NAMALWA (cell line): ENCODE measurements around the gene SLC2A11.

Source experiments
- DNase-seq: peaks from one replicate; pipeline ENCODE4 v3.0.0-alpha.2; 2015; ENCODE audit warnings: low spot score

Gene SLC2A11

GRCh38 chr22:23857606-23858483 is at the start of gene SLC2A11:
SLC2A11 (plus strand) TSS chr22:23857875; CDS start chr22:23858000, 125 bp downstream.
- peak; percentile 99 for DNase-seq

- DNase-seq, result no peak
Measured at GRCh38 chr22:23812378-23812777, 45.3 kb upstream of the SLC2A11 start.

- no peak for DNase-seq
Measured at GRCh38 chr22:23815541-23816155, 42.0 kb upstream of the SLC2A11 start.

- no peak for DNase-seq
Measured at GRCh38 chr22:23816156-23816976, 41.3 kb upstream of the SLC2A11 start.

- DNase-seq, result no peak
Measured at GRCh38 chr22:23817146-23817545, 40.5 kb upstream of the SLC2A11 start.

- no peak for DNase-seq
Measured at GRCh38 chr22:23818541-23818940, 39.1 kb upstream of the SLC2A11 start.

GRCh38 chr22:23820748-23821211 is 36.9 kb upstream of the SLC2A11 start:
- no peak for DNase-seq

GRCh38 chr22:23822101-23822671 is 35.5 kb upstream of the SLC2A11 start:
- no peak for DNase-seq

GRCh38 chr22:23823331-23823791 is 34.3 kb upstream of the SLC2A11 start:
- no peak for DNase-seq

GRCh38 chr22:23824476-23825245 is 33.0 kb upstream of the SLC2A11 start:
- DNase-seq, result no peak

GRCh38 chr22:23825246-23825905 is 32.3 kb upstream of the SLC2A11 start:
- no peak for DNase-seq

GRCh38 chr22:23826510-23827350 is 30.9 kb upstream of the SLC2A11 start:
- no peak for DNase-seq

GRCh38 chr22:23827351-23827995 is 30.2 kb upstream of the SLC2A11 start:
- DNase-seq, result no peak

- DNase-seq, result no peak
Measured at GRCh38 chr22:23828800-23829680, 28.6 kb upstream of the SLC2A11 start.

GRCh38 chr22:23829845-23830372 is 27.8 kb upstream of the SLC2A11 start:
- no peak for DNase-seq

GRCh38 chr22:23831261-23831660 is 26.4 kb upstream of the SLC2A11 start:
- no peak for DNase-seq

GRCh38 chr22:23831781-23832180 is 25.9 kb upstream of the SLC2A11 start:
- no peak for DNase-seq
